ENCODE measurements around the gene NR6A1. TPM values are rescaled to one million over a fixed set of nuclear protein-coding genes. Genes with fewer than 3 reads are reported as not detected.

Gene NR6A1
- total and polyA plus RNA-seq, 12 donors: 0.29 to 2.0 (median 1.2) TPM

DNA sequence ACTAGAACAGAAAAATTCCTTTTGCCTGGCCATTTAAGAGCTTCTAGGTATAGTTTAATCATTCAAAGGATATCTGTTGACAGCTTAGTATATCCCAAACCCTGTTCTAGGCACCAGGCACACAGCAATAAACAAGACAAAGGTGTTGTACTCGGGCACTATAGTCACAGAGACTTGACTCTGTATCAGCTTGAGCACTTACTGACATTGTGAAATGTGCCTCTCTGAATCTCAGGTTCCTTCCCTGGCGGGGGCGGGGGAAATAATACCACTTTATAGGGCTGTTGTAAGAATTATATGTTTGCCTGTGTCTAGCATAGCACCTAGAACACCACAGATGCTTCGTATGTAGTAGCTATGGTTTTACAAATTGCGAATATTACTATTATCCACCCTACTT lies 104.5 kb downstream of the NR6A1 start:
- Histone ChIP-seq H3K27ac (no peak overlapping the region), H3K9me3 (no peaks in the 10 kb centered on the region), H3K4me3 (no peak overlapping the region), H3K36me3 (no peaks in the 10 kb centered on the region), H3K27me3 (no peaks in the 10 kb centered on the region), H3K4me1 (peaks cover 0 to 19% (median 0%) of the 10 kb centered on the region in 9 donors)
- 93 to 98% methylated on average over 5 of the region's 5 CpGs for WGBS, 2 donors
- intact Hi-C loops (cut with DNase I): no loop called here
- TF ChIP-seq CTCF (IDR thresholded peaks at IDR 0.05): no peak
- DNase-seq (no peak), ATAC-seq (no peak)

- no peak for ATAC-seq
- TF ChIP-seq CTCF (IDR thresholded peaks at IDR 0.05): no peak
- 88 to 91% methylated on average over 5 of the region's 5 CpGs for WGBS, 2 donors
- H3K27ac ChIP-seq: no peak overlapping the region
- DNase-seq: no peak
- no peaks in the 10 kb centered on the region for H3K36me3 ChIP-seq
- H3K4me3 ChIP-seq: no peak overlapping the region
- no peaks in the 10 kb centered on the region for H3K9me3 ChIP-seq
- H3K27me3 ChIP-seq: no peaks in the 10 kb centered on the region
- H3K4me1 ChIP-seq: peaks cover 0 to 30% (median 9%) of the 10 kb centered on the region in 9 donors
- intact Hi-C loops (cut with DNase I): no loop called here
Observed at GRCh38 chr9:124665391-124666058, 105.6 kb downstream of the NR6A1 start.

- DNase-seq: no peak
- no peak overlapping the region for H3K27ac ChIP-seq
- no peaks in the 10 kb centered on the region for H3K9me3 ChIP-seq
- H3K36me3 ChIP-seq: no peaks in the 10 kb centered on the region
- no peak for ATAC-seq
- H3K4me3 ChIP-seq: no peak overlapping the region
- intact Hi-C loops (cut with DNase I): no loop called here
- TF ChIP-seq CTCF (IDR thresholded peaks at IDR 0.05): no peak
- no peaks in the 10 kb centered on the region for H3K27me3 ChIP-seq
- peaks cover 0 to 41% (median 11%) of the 10 kb centered on the region in 9 donors for H3K4me1 ChIP-seq
- WGBS, 2 donors: 82 to 83% methylated on average over 2 of the region's 2 CpGs
Observed at GRCh38 chr9:124664143-124664542, 107.0 kb downstream of the NR6A1 start.

DNA sequence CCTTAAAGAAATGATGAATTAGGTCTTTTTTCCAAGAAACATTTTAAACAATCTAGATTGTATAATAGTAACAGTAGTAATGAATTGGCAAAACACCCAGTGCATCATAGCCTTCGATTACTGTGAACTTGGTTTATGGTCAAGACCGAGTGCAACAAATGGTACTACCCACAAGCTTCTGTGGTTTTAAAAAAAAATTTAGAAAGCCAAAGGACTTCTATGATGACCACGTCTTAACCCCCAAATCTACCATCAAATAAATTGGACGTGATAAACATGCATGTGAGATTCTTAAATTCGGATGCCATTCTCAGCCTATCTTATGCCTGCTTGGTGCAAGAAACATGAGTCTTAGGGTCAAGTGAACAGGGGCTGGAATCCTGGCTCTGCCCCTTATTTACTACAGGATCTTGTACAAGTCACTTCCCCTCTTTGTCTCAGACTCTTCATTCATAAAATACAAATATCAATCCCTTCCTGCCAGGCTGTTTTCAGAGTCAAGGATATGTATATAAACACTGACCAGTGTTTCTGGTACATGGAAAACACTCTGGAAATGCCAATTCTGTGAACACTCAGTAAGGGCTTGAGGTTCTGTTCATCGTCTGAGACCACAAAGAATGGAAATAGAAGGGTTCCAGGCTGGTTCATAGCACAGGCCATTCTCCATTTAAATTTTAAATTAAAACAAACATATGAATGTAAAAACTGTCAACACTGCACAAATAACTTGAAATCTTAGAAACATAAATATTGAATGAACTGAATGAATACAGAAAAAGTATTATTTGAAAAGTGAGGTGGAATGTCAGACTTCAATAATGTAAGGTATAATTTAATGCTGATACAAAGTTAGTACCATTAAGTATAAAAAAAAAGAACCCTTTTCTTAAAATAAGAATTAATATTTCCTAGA lies 107.8 kb downstream of the NR6A1 start:
- Histone ChIP-seq H3K27me3 (no peaks in the 10 kb centered on the region), H3K27ac (no peak overlapping the region), H3K4me1 (peaks cover 0 to 41% (median 18%) of the 10 kb centered on the region in 9 donors), H3K9me3 (no peaks in the 10 kb centered on the region), H3K36me3 (no peaks in the 10 kb centered on the region), H3K4me3 (no peak overlapping the region)
- no peak for TF ChIP-seq CTCF (IDR thresholded peaks at IDR 0.05)
- intact Hi-C loops (cut with DNase I): no loop called here
- no peak for DNase-seq
- no peak for ATAC-seq
- WGBS, 2 donors: 76 to 83% methylated on average over 6 of the region's 6 CpGs

Measured in heart right ventricle (tissue), 16 donors.